ENCODE data around the gene EPHA3. TPM values are rescaled to one million over a fixed set of nuclear protein-coding genes. Genes with fewer than 3 reads are reported as not detected.

The EPHA3 gene
- total RNA-seq, 1 donor from 2014 or later = 3.3 TPM

- TF ChIP-seq CTCF (IDR thresholded peaks at IDR 0.05) = no peak
- no peak overlapping the region for H3K4me3 ChIP-seq
- intact Hi-C loops (cut with DNase I) = loop anchor here (10.0 kb wide), 1 partner anchor 897 kb away; no protein-coding TSS in a partner anchor
- no peaks in the 10 kb centered on the region for H3K4me1 ChIP-seq
- no peak for DNase-seq (ENCODE audit: low spot score in 2 of 2)
- H3K36me3 ChIP-seq = no peaks in the 10 kb centered on the region
- H3K9me3 ChIP-seq = no peaks in the 10 kb centered on the region
- H3K27me3 ChIP-seq = no peaks in the 10 kb centered on the region
- H3K27ac ChIP-seq = no peak overlapping the region
These were observed 5.5 kb upstream of the EPHA3 start for GRCh38 chr3:89101921-89102320.

GRCh38 chr3:89104499-89104898 is 2.9 kb upstream of the EPHA3 start:
- no peaks in the 10 kb centered on the region for H3K27me3 ChIP-seq
- no peaks in the 10 kb centered on the region for H3K36me3 ChIP-seq
- H3K9me3 ChIP-seq = no peaks in the 10 kb centered on the region
- no peak overlapping the region for H3K4me3 ChIP-seq
- no peak for DNase-seq (ENCODE audit: low spot score in 2 of 2)
- no peak overlapping the region for H3K27ac ChIP-seq
- no peak for TF ChIP-seq CTCF (IDR thresholded peaks at IDR 0.05)
- intact Hi-C loops (cut with DNase I) = loop anchor here (10.0 kb wide), 1 partner anchor 900 kb away; no protein-coding TSS in a partner anchor
- no peaks in the 10 kb centered on the region for H3K4me1 ChIP-seq

GRCh38 chr3:89105503-89105902 is 1.9 kb upstream of the EPHA3 start:
- Histone ChIP-seq H3K4me3 (no peak overlapping the region), H3K27me3 (no peaks in the 10 kb centered on the region), H3K27ac (no peak overlapping the region), H3K4me1 (no peaks in the 10 kb centered on the region), H3K36me3 (no peaks in the 10 kb centered on the region), H3K9me3 (no peaks in the 10 kb centered on the region)
- no peak for TF ChIP-seq CTCF (IDR thresholded peaks at IDR 0.05)
- DNase-seq (ENCODE audit: low spot score in 2 of 2) = no peak
- intact Hi-C loops (cut with DNase I) = loop anchor here (10.0 kb wide), 1 partner anchor 901 kb away; no protein-coding TSS in a partner anchor

- H3K4me3 ChIP-seq = peak overlapping the region; percentile 47 to 68
- no peaks in the 10 kb centered on the region for H3K27me3 ChIP-seq
- no peaks in the 10 kb centered on the region for H3K36me3 ChIP-seq
- intact Hi-C loops (cut with DNase I) = loop anchor here (10.0 kb wide), 1 partner anchor 903 kb away; no protein-coding TSS in a partner anchor
- H3K4me1 ChIP-seq = no peaks in the 10 kb centered on the region
- H3K9me3 ChIP-seq = no peaks in the 10 kb centered on the region
- DNase-seq (ENCODE audit: low spot score in 2 of 2) = no peak
- no peak overlapping the region for H3K27ac ChIP-seq
- no peak for TF ChIP-seq CTCF (IDR thresholded peaks at IDR 0.05)
These were observed 800 bp downstream of the EPHA3 start for GRCh38 chr3:89108291-89108550.

- Histone ChIP-seq H3K27me3 (no peaks in the 10 kb centered on the region), H3K4me3 (no peak overlapping the region), H3K36me3 (no peaks in the 10 kb centered on the region), H3K27ac (no peak overlapping the region), H3K9me3 (no peaks in the 10 kb centered on the region), H3K4me1 (no peaks in the 10 kb centered on the region)
- no peak for TF ChIP-seq CTCF (IDR thresholded peaks at IDR 0.05)
- intact Hi-C loops (cut with DNase I) = no loop called here
- DNase-seq (ENCODE audit: low spot score in 2 of 2) = no peak
These were observed 5.9 kb downstream of the EPHA3 start for GRCh38 chr3:89113344-89113743.

All from ascending aorta (tissue), 2 donors.